CD4-positive, alpha-beta T cell treated with Interleukin-17A for 1 hour (primary cell): ENCODE results near the gene MORN1.

Source experiments
- DNase-seq: peaks from one replicate; pipeline ENCODE4 v3.0.0-alpha.2; 2020

MORN1 gene

GRCh38 chr1:2372551-2373490, 18.5 kb downstream of the MORN1 start:
- DNase-seq = no peak

GRCh38 chr1:2368053-2368744, 23.2 kb downstream of the MORN1 start:
- DNase-seq = no peak

- no peak for DNase-seq
Measured at GRCh38 chr1:2363847-2364513, 27.4 kb downstream of the MORN1 start.

GRCh38 chr1:2360588-2361364, 30.6 kb downstream of the MORN1 start:
- no peak for DNase-seq

- DNase-seq = no peak
Measured at GRCh38 chr1:2358651-2359640, 32.4 kb downstream of the MORN1 start.

- no peak for DNase-seq
Measured at GRCh38 chr1:2358072-2358471, 33.3 kb downstream of the MORN1 start.

GRCh38 chr1:2356911-2357845, 34.2 kb downstream of the MORN1 start:
- no peak for DNase-seq

- no peak for DNase-seq
Measured at GRCh38 chr1:2356401-2356800, 35.0 kb downstream of the MORN1 start.

GRCh38 chr1:2355373-2356261, 35.7 kb downstream of the MORN1 start:
- no peak for DNase-seq

GRCh38 chr1:2354511-2355372, 36.6 kb downstream of the MORN1 start:
- no peak for DNase-seq

- no peak for DNase-seq
Measured at GRCh38 chr1:2353551-2354438, 37.6 kb downstream of the MORN1 start.

- no peak for DNase-seq
Measured at GRCh38 chr1:2352897-2353550, 38.3 kb downstream of the MORN1 start.

- DNase-seq = no peak
Measured at GRCh38 chr1:2352341-2352896, 38.9 kb downstream of the MORN1 start.

GRCh38 chr1:2351723-2352122, 39.6 kb downstream of the MORN1 start:
- DNase-seq = no peak

- DNase-seq = no peak
Measured at GRCh38 chr1:2350911-2351655, 40.3 kb downstream of the MORN1 start.

- no peak for DNase-seq
Measured at GRCh38 chr1:2350501-2350900, 40.9 kb downstream of the MORN1 start.
